ENCODE measurements around the gene GBP1. TPM values are rescaled to one million over a fixed set of nuclear protein-coding genes. Genes with fewer than 3 reads are reported as not detected.
"Not testable (repeated sequence)": the region's sequence is repeated elsewhere in the genome, so short reads cannot be mapped to it uniquely, and the experiment has no call there.

Gene GBP1
- total RNA-seq, 2 donors from 2014 or later, result 11.1 to 14.3 TPM

DNA sequence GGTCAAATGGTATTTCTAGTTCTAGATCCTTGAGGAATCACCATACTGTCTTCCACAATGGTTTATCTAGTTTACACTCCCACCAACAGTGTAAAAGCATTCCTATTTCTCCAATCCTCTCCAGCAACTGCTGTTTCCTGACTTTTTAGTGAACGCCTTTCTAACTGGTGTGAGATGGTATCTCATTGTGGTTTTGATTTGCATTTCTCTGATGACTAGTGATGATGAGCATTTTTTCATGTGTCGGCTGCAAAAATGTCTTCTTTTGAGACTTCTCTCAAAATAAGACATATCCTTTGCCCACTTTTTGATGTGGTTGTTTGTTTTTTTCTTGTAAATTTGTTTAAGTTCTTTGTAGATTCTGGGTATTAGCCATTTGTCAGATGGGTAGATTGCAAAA lies 36.0 kb downstream of the GBP1 start:
- DNase-seq; ATAC-seq; intact Hi-C loops (cut with DNase I): not testable (repeated sequence)

DNA sequence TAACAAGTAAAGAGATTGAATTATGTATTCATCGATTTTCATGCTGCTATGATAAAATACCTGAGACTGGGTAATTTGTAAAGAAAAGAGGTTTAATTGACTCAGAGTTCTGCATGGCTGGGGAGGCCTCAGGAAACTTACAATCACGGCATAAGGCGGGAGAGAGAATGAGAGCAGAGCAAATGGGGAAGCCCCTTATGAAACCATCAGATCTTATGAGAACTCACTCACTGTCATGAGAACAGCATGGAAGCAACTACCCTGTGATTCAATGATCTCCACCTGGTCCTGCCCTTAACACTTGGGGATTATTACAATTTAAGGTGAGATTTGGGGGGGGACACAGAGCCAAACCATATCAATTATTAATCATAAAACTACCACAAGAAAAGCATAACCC lies 39.1 kb downstream of the GBP1 start:
- intact Hi-C loops (cut with DNase I), result no loop called here
- DNase-seq (no peak), ATAC-seq (no peak)

DNA sequence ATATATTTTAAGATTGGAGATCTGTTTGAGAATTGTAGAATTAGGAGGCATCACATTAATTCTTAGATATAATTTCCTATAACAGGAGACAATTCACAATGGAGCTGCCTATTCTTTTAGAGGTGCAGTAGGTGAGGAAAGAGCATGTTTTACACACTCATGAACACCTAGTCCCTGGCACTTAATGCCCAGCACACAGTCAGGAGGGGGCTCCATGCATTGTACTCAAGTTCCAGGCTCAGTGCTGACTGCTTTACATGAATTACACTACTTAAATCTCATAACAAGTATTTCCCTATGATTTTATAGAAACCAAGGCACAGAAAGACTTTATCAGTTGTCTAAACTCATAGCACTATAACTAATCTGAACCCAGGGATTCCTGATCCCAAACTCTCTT lies 42.0 kb downstream of the GBP1 start:
- DNase-seq, result no peak
- intact Hi-C loops (cut with DNase I), result loop anchor here in 1 of 2 donors (5.0 kb wide), 1 partner anchor 34 kb away; no protein-coding TSS in a partner anchor
- ATAC-seq, result no peak

DNA sequence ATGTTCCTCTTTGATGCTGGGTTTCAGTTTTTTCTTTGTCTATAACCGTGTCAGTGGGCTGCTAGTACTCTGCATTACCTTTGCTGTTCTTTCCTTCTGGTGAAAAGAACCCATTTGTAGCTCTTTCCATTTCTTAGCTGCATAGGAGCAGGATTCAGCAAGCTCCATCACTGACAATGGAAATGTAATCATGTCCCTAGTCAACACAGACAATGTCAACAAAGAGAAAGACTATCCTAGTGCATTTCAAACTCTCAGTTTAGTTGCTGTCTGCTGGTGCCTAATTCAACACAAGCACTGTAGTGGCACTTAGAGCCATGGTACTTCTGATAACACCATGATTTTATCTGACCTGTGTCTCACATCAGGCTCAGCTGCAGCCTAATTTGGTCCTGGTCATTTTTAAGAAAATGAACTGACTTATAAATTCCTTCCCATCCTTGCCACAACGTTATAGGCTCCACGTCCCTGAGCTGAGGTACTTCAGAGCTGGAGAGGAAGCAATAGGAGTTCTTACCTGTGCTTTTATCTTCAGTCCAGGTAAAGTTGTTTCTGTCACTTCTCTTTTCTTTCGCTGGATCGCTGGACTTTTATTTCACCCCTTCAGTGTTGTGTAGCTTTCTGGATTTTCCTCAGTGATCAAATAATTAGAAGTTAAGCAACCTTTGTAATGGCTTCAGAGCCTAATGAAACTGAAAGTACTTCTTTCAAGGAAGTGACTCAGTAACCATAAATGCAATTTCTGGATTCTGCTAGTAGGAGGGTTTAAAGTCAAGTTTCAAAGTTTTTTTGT lies 42.6 kb downstream of the GBP1 start, which contains the start of gene GBP3:
TSS of gene GBP3 (minus strand) at position 700 of the 793 bp plus-strand sequence. CDS start 2,145 bp downstream, outside the sequence.
- DNase-seq (no peak), ATAC-seq (peak; percentile 80 to 84)
- intact Hi-C loops (cut with DNase I), result loop anchor here in 1 of 2 donors (5.0 kb wide), 1 partner anchor 35 kb away; no protein-coding TSS in a partner anchor

DNA sequence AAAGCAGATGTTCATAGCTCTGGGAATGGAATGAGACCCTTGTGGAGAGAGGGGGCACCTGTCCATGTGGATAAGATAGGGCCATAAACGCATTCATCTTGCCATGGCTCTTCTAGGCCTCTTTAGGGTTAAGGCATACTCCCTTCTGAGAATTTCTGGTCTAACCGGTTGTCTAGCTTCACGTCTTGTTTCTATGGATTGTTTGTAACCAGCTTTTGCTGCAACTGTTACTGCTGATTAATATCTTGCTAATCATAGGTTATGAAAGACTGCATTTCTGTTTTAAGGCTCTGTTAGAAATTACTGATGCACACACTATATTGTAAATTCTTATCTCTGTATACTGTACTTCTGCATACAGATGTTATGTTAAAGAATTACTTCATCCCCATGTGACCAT lies 46.7 kb downstream of the GBP1 start:
- DNase-seq; ATAC-seq; intact Hi-C loops (cut with DNase I): not testable (repeated sequence)

DNA sequence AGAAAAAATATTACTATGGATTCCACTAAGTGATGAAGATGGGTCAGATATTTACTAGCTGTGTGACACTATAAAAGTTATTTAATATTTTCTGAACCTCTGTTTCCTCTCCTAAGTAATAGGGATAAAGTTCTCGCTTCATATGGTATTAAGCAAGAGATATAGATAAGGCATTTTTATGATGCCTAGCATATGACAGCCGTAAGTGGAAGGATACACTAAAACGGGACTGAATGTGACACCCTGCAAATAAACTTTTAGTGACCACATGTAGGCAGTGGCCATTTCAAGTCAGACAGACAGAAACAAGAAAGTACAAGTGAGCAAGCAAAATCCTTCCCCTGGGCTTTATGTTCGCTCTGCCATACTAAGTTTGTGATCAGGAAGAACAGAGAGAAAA lies 56.5 kb downstream of the GBP1 start:
- DNase-seq, result no peak
- no peak for ATAC-seq
- intact Hi-C loops (cut with DNase I), result loop anchor here in 1 of 2 donors (10.0 kb wide), 2 partner anchors 266 to 356 kb away; partner anchors contain the start of genes GBP5 and GBP6

DNA sequence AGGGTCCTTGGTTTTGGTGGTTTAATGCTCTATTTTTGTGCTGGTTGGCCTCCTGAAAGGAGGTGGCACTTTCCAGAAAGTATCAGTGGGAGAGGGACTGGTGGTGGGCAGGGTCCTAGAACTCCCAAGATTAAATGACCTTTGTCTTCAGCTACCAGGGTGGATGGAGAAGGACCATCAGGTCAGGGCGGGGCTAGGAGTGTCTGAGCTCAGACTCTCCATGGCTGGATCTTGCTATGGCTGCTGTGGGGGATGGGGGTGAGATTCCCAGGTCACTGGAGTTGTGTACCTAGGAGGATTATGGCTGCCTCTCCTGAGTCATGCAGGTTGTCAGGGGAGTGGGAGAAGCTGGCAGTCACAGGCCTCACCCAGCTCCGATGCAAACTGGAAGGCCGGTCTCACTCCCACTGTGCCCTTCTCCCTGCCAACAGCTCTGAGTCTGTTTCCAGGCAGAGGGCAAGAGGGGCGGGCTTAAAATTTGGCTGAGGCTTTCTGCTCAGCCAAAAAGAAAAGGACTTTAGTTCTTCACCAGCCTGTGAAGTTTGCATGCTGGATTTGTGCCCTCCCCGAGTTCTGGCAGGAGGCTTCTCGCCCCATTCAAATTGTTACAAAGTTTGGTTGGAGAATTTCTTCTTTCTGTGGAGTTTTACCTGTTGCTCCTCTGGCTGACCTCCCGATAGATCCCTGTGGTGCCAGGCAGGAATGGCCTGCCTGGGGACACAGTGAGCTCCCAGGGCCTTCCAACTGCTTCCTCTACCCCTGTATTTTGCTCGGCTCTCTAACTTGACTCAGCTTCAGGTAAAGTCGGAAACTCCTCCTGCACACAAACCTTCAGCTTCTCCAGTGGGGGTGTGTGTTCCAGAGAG lies 59.5 kb downstream of the GBP1 start:
- intact Hi-C loops (cut with DNase I), result loop anchor here in 1 of 2 donors (10.0 kb wide), 2 partner anchors 269 to 359 kb away; partner anchors contain the start of genes GBP5 and GBP6
- no peak for DNase-seq
- ATAC-seq, result peak; percentile 47 to 65

Other genes starting within 250 kb of the GBP1 start
- gene GTF2B, start 173.6 kb downstream of the GBP1 start, total RNA-seq, result 10 to 100 TPM; 14.1 to 14.9 TPM
- 10 to 100 TPM; 10.3 to 12.2 TPM for gene KYAT3, start 72.6 kb downstream of the GBP1 start, total RNA-seq
- gene RBMXL1, start 72.6 kb downstream of the GBP1 start, total RNA-seq, result 10 to 100 TPM; 12.5 to 13.7 TPM
- 10 to 100 TPM in 1 of 2 donors, 1 to 10 TPM in 1; 8.2 to 11.1 TPM for gene GBP3, start 42.3 kb downstream of the GBP1 start, total RNA-seq
- 10 to 100 TPM; 16.1 to 24.0 TPM for gene GBP2, start 60.9 kb upstream of the GBP1 start, total RNA-seq
- gene GBP7, start 110.8 kb upstream of the GBP1 start, total RNA-seq, result not detected
- gene GBP4, start 133.7 kb upstream of the GBP1 start, total RNA-seq, result 1 to 10 TPM; 6.2 to 7.1 TPM
- gene GBP5, start 207.7 kb upstream of the GBP1 start, total RNA-seq, result 1 to 10 TPM; 1.3 to 1.7 TPM

All from left cardiac atrium (tissue), 4 donors.